GM19467 (cell line): ENCODE measurements around the gene SH2B3.
"Not testable (repeated sequence)": the region's sequence is repeated elsewhere in the genome, so short reads cannot be mapped to it uniquely, and the experiment has no call there.

Source experiments
- ATAC-seq: cut with Tn5 transposase; IDR thresholded peaks from one replicate; pipeline ENCODE4 v1.9.1; 2021; ENCODE audit warnings: mild to moderate bottlenecking, moderate library complexity; ENCODE audit not compliant: unreplicated experiment

SH2B3 gene

DNA sequence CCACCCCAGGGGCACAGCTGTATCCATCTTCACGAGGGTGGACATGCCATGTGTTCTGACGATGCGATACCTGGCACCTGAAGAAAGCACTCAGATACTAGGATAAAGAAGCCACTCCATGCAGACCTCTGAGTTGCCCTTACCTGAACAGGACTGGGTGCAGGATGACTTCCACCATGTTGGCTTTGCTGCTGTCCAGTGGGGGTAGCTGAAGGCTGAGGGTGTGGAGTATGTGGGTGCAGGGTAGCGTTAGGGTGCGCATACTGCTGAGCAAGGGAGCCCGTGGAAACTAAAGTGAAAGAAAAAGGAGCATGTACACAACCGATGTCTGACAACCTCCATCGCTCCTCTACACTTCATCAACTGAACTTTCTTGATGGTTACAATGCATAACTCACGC, 51.3 kb downstream of the SH2B3 start:
- ATAC-seq = no peak

DNA sequence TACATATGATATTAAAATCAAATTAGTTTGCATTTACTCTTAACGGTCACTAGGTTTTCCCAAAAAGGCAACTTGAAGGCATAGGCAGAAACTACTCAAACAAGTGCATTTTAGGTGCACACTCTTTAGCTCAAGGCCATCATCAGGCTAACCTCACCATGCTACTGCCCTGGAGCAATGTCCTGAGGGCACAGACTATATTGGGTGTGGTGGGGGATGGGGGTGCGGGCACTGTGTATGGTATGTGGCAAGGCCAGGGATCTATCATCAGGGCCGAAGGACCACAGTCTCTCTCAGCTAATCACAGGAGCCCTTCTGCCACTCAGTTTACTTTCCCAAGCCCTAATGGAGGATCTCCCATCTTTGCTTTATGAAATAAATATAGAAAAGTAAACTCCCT, 51.9 kb downstream of the SH2B3 start:
- ATAC-seq = no peak

DNA sequence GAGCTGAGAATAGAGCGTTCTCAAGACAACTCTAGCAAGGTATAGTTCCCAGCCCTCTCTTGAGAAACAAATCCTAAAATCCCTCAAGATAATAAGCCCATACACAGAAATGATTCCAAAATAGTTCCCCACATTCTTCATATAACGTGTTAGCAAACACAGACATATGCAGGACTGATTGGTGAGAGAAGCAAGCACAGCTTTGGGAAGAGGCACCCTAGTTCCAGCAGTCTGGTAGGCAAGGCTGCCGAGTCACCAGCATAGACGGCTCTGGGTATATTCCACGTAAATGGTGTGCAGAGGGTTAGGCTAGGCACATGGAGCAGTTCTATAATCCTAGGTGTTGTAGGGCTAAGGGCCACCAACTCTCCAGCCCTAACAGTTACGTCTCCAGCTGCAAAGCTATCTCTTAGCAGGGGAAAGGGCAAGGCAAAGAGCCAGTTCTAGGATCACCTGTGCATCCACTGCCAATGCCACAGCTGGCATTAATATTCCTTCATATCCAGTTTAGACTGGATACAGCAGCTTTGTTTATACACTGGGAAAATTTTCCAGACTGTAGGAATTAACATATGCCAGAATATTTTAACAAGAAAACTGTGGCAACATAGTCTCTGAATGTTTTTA, 52.9 kb downstream of the SH2B3 start:
- ATAC-seq = no peak

DNA sequence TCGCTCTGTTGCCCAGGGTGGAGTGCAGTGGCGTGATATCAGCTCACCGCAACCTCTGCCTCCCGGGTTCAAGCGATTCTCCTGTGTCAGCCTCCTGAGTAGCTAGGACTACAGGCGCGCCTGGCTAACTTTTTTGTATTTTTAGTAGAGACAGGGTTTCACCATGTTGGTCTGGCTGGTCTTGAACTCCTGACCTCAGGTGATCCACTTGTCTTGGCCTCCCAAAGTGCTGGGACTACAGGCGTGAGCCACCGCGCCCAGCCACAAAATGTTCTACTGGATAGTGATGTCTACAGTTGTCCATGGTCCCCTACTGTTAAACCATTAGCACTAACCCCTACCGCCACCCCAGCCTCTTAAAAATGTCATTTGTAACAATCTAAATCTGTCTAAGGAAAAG, 54.4 kb downstream of the SH2B3 start:
- not testable (repeated sequence) for ATAC-seq

DNA sequence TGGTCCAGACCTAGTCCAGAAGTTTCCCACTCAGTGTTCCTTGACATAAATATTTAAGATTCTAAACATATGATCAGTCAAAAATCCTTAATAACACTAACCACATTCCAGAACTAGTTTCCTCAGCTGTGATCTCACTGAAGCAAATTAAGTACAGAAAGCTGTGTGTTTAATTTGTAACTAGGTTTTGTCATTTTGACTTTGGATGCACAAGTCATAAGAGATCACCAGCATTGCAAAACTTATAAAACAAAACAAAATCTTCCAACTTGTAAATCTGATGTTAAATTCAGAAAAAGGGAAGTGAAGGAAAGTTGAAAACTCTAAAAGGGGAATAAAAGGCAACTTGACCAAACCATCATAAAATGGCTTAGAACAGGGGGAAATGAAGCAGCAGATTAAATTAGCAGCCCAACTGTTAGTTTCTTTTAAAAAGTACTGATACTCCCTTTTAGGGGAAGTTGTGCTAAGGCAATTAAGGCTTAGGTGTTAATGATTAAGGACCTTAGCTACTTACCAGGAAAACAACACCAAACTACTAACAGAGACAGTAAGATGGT, 56.6 kb downstream of the SH2B3 start:
- ATAC-seq = no peak

DNA sequence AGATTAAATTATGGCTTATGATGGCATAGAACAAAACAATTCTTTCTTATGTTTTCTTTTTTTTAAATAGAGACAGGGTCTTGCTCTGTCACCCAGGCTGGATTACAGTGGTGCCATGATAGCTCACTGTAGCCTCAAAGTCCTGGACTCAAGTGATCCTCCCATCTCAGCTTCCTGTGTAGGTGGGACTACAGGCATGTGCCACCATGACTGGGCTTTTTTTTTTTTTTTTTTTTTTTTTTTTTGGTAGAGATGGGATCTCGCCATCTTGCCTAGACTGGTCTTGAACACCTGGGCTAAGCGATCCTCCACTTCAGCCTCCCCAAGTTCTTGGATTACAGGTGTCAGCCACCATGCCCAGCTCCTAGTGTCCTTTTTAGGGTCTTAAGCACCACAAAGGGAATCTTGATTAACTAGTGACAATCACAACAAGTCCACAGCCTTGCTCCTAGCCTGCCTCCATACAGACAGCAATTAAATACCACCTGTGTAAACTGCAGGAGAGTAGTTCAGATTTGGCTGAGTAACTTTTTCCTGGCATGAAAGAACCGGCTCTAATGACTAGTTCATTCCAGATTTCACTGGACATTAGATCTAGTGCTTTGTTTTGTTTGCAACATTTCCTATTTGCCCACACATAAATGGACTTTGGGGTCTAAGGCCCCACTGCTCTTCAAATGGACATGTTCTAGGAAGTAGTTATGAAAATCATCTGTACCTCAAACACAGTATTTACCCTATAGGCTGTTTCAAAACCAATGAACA, 61.6 kb downstream of the SH2B3 start:
- ATAC-seq = no peak

DNA sequence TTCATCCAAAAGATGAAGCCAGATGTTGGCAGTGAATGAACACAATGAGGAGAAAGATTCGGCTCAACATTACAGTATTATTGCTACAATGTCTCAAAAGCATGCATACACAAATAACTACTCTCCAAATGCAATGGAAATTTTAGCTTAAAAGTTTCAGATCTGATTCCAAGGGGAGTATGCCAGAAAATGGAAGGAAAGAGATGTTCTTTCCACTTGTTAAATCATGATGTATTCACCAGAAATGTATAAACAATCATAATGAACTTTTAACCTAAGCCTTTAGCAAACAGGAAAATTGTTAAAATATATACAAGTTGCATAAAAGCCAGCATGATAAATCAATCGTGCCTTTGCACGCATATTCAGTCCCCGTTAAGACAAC, 62.1 kb downstream of the SH2B3 start:
- ATAC-seq = no peak

DNA sequence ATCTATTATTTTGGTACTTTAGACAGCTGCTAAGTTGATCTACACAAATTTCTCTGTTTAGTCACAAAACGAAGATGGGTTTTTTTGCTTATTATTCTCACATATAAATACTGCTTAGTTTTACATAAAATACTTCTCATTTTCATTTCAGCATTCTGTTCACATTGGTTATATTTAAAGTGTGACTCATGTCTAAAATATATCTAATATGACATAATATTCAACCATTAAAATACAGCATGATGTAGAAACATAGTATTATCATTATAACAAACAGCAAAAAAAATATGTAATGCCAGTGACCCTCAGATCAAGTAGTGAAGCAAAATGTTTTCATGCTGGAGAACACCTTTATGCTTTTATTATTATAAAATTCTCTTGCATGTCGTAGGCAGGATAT, 63.7 kb downstream of the SH2B3 start:
- ATAC-seq = no peak

DNA sequence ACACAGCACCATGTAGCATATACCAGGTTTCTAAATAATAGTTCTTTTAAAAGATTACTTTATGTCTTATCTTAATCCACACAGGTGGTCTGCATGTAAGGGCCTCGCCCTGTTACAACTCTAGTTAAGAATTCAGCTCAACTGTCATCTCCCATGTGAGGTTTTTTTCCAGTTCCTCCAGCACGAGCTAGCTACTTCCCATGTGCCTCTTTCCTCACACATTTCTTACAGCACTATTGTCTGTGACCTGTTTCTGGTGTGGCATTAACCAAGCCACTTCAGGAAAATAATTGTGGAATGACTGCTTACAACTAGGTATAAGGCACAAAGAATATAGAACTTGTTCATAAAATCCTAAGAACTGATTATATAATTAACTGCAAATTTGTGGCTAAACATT, 65.5 kb downstream of the SH2B3 start:
- no peak for ATAC-seq

DNA sequence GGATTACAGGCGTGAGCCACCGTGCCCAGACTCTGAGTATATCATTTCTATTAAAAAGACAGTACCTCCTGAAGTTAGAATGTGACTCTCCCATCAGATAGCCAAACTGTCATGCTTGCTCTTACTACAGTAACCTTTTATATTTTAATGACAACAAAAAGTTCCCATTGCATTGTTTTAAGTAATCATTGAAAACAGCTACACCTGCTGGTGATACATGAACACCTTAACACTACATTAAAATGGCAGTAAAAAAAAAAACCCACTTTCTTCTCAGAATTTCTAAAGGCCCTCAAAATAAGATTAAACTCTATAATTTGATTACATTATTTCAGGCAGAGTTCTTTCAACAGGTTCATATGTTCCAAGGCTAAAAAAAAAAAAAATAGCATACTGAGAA, 76.7 kb downstream of the SH2B3 start:
- no peak for ATAC-seq

DNA sequence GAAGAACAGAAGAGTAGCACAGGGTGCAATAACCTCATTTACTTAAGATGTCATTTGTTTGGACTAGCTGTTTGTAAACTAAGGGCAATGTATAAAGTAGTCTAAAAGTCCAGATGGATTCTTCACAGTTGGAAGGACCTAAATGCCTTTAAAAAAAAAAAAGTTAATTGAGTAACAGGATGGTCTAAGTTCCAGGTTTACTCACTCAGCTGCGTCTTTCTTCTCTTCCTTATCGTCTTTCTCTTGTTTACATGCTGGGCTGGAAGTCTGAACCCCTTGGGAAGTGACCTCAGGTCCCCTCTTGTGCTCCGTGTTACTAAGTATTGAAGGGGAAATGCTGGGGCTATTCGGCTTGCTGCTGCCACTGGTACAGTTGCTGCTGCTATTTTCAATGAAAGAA, 82.5 kb downstream of the SH2B3 start:
- ATAC-seq = no peak

DNA sequence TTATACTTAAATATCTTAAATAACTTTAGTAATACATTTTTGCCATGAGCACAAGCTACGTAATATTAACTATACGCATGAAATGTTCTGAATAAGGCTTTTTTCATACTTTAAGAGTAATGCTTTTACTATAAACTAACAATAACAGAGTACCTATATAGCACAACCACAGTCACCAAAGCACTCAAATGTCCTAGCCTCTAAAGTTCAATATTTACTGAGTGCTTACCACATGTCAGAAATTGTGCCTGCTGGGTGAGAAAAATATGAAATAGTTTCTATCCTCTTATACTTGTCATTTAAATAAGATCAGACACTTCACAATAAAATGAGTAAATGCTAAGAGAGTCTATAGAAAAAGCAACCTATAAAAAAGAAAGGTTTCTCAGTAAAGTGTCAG, 83.1 kb downstream of the SH2B3 start:
- ATAC-seq = no peak

DNA sequence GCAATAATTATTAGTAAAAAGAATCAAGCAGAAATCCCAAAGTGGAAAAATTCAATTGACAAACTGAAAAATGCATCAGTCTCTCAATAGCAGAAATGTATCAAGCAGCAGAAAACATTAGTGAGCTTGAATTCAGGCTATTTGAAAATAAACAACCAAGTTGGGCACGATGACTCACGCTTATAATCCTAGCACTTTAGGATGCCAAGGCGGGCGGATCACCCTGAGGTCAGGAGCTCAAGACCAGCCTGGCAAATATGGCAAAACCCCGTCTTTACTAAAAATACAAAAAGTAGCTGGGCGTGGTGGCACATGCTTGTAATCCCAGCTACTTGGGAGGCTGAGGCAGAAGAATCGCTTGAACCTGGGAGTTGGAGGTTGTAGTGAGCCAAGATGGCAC, 87.3 kb downstream of the SH2B3 start:
- not testable (repeated sequence) for ATAC-seq

DNA sequence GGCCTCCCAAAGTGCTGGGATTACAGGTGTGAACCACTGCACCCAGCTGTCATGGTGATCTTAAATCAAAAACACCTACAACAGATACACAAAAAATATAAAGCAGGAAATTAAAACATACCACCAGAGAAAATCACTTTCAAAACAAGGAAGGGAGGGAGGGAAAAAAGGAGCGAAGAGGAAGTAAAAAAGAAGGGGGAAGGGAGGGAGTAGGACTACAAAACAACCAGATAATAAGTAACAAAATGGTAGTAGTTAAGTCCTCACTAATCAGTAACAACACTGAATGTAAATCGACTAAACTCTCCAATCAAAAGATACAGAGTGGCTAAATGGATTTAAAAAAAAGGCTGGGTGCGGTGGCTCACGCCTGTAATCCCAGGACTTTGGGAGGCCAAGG, 89.0 kb downstream of the SH2B3 start:
- ATAC-seq = no peak
